NCI-H2081 (cell line): Measurements from ENCODE around the gene MAP4K4.
A peak's percentile ranks its signal among the peaks of the same experiment; 100 is the strongest.

Experiments
- DNase-seq, 2 experiments: peaks; one replicate each; lab custom pipeline; 2025; lab: John Stamatoyannopoulos, UW

Gene MAP4K4

GRCh38 chr2:101788995-101789970 is 91.8 kb downstream of the MAP4K4 start:
- DNase-seq = peak in 1 of 2 experiments; percentile 8

- no peak for DNase-seq
Measured at GRCh38 chr2:101790416-101790815, 92.9 kb downstream of the MAP4K4 start.

- no peak for DNase-seq
Measured at GRCh38 chr2:101790857-101791256, 93.3 kb downstream of the MAP4K4 start.

GRCh38 chr2:101792208-101792607 is 94.7 kb downstream of the MAP4K4 start:
- no peak for DNase-seq

- DNase-seq = peak in 1 of 2 experiments; percentile 21
Measured at GRCh38 chr2:101793277-101793969, 95.9 kb downstream of the MAP4K4 start.

- DNase-seq = no peak
Measured at GRCh38 chr2:101794141-101794540, 96.6 kb downstream of the MAP4K4 start.

- no peak for DNase-seq
Measured at GRCh38 chr2:101795033-101795432, 97.5 kb downstream of the MAP4K4 start.

GRCh38 chr2:101796825-101797600 is 99.5 kb downstream of the MAP4K4 start:
- DNase-seq = no peak

- DNase-seq = no peak
Measured at GRCh38 chr2:101801496-101801895, 104.0 kb downstream of the MAP4K4 start.

GRCh38 chr2:101802329-101802728 is 104.8 kb downstream of the MAP4K4 start:
- no peak for DNase-seq

- DNase-seq = no peak
Measured at GRCh38 chr2:101803128-101803527, 105.6 kb downstream of the MAP4K4 start.

- DNase-seq = no peak
Measured at GRCh38 chr2:101803945-101804696, 106.6 kb downstream of the MAP4K4 start.

- DNase-seq = no peak
Measured at GRCh38 chr2:101805152-101806088, 107.9 kb downstream of the MAP4K4 start.

GRCh38 chr2:101806123-101806522 is 108.6 kb downstream of the MAP4K4 start:
- no peak for DNase-seq

GRCh38 chr2:101806701-101807100 is 109.2 kb downstream of the MAP4K4 start:
- no peak for DNase-seq

- DNase-seq = no peak
Measured at GRCh38 chr2:101807242-101807641, 109.7 kb downstream of the MAP4K4 start.

- no peak for DNase-seq
Measured at GRCh38 chr2:101808006-101808562, 110.6 kb downstream of the MAP4K4 start.

GRCh38 chr2:101809698-101810097 is 112.2 kb downstream of the MAP4K4 start:
- DNase-seq = no peak

GRCh38 chr2:101811226-101812015 is 113.9 kb downstream of the MAP4K4 start:
- DNase-seq = peak in 1 of 2 experiments; percentile 2
